H1 (cell line): ENCODE results near the gene KLHDC4. TPM values are rescaled to one million over a fixed set of nuclear protein-coding genes. Genes with fewer than 3 reads are reported as not detected.

Experiments
- CTCF ChIA-PET: fragments of 300-600 bp; sonication (Branson Sonifier 250); formaldehyde crosslinking; loops from one replicate; lab custom pipeline; 2021; ENCODE audit not compliant: partially characterized antibody; lab: Charles Lee
- POLR2A ChIA-PET: fragments of 300-600 bp; sonication (Branson Sonifier 250); formaldehyde crosslinking; loops from one replicate; lab custom pipeline; 2021; ENCODE audit warnings: inconsistent platforms; ENCODE audit not compliant: partially characterized antibody; lab: Charles Lee
- DNase-seq, 2 experiments: peaks; one replicate each; pipeline versions ENCODE4 v3.0.0 to v3.0.0-alpha.2; 2010 to 2022; ENCODE audit warnings: low spot score in 2 of 2, low read depth in 1 of 2, mixed read lengths in 1 of 2
- FAIRE-seq: peaks from 2 replicates; lab custom pipeline; 2011; peaks lifted over from hg19 to GRCh38; lab: Jason Lieb, UNC
- H2AFZ ChIP-seq: 2 replicates; pipeline ENCODE4 v1.8.1; 2012; ENCODE audit warnings: low read length, inconsistent platforms
- H2AK5ac ChIP-seq: 2 replicates; pipeline ENCODE4 v1.6.1; 2013; ENCODE audit warnings: low read depth, low read length
- H2BK120ac ChIP-seq: replicated peaks from 2 replicates; pipeline ENCODE3; 2013; ENCODE audit warnings: low read depth, low read length, inconsistent platforms
- H2BK12ac ChIP-seq: 2 replicates; pipeline ENCODE4 v1.6.1; 2013; ENCODE audit warnings: low read depth, low read length
- H2BK15ac ChIP-seq: 2 replicates; pipeline ENCODE4 v1.6.1; 2013; ENCODE audit warnings: low read length
- H2BK20ac ChIP-seq: 2 replicates; pipeline ENCODE4 v1.6.1; 2013; ENCODE audit warnings: low read length
- H2BK5ac ChIP-seq: 2 replicates; pipeline ENCODE4 v1.6.1; 2013; ENCODE audit warnings: low read depth, low read length
- H3K14ac ChIP-seq: 2 replicates; pipeline ENCODE4 v1.6.1; 2013; ENCODE audit warnings: inconsistent platforms; ENCODE audit not compliant: insufficient read length
- H3K18ac ChIP-seq: 2 replicates; pipeline ENCODE4 v1.6.1; 2013; ENCODE audit warnings: low read length; ENCODE audit errors: extremely low read depth
- H3K23ac ChIP-seq: 2 replicates; pipeline ENCODE4 v1.6.1; 2013; ENCODE audit warnings: inconsistent platforms; ENCODE audit not compliant: insufficient read length
- H3K23me2 ChIP-seq: 2 replicates; pipeline ENCODE4 v1.6.1; 2013; ENCODE audit warnings: low read depth, low read length
- H3K27ac ChIP-seq: 2 replicates; pipeline ENCODE4 v1.6.1; 2011; ENCODE audit warnings: low read depth, low read length, inconsistent platforms
- H3K27me3 ChIP-seq, 4 experiments: replicated peaks in 1 of 4; 1 replicate in 1 of 4; 2 replicates in 3 of 4; pipeline versions ENCODE4 v1.6.1 to v1.8.1; 2011 to 2013; ENCODE audit warnings: low read length in 3 of 4, mild to moderate bottlenecking in 3 of 4, inconsistent platforms in 2 of 4, mixed read lengths in 2 of 4, moderate library complexity in 1 of 4; ENCODE audit not compliant: control insufficient read depth in 3 of 4, insufficient read depth in 3 of 4; ENCODE audit errors: extremely low read depth in 1 of 4
- H3K36me3 ChIP-seq, 4 experiments: 2 replicates each; pipeline versions ENCODE4 v1.6.1 to v1.8.1; 2011 to 2013; ENCODE audit warnings: mild to moderate bottlenecking in 4 of 4, low read length in 3 of 4, moderate library complexity in 2 of 4, control low read depth in 1 of 4, inconsistent platforms in 1 of 4; ENCODE audit not compliant: insufficient read depth in 4 of 4, control insufficient read depth in 2 of 4
- H3K4ac ChIP-seq: replicated peaks from 2 replicates; pipeline ENCODE3; 2013; ENCODE audit warnings: low read length, low read depth, mixed read lengths, inconsistent platforms; ENCODE audit not compliant: insufficient read length
- H3K4me1 ChIP-seq, 4 experiments: replicated peaks in 1 of 4; 1 replicate in 1 of 4; 2 replicates in 3 of 4; pipeline versions ENCODE4 v1.6.1 to v1.8.1; 2011 to 2013; ENCODE audit warnings: low read length in 3 of 4, inconsistent platforms in 2 of 4, mixed read lengths in 1 of 4; ENCODE audit not compliant: insufficient read depth in 4 of 4, control insufficient read depth in 3 of 4
- H3K4me2 ChIP-seq, 2 experiments: 2 replicates each; pipeline versions ENCODE4 v1.6.1 to v1.8.1; 2011 to 2013; ENCODE audit warnings: low read depth in 2 of 2, low read length in 2 of 2, control low read depth in 1 of 2, inconsistent platforms in 1 of 2, mild to moderate bottlenecking in 1 of 2; ENCODE audit not compliant: insufficient read depth in 1 of 2
- H3K4me3 ChIP-seq, 4 experiments: fragments of 200-600, 300-600 bp in 1 of 4; sonication (generic), shearing (Covaris generic), sonication (Bioruptor Twin) in 1 of 4; 2 replicates each; pipeline versions ENCODE4 v1.5.1 to v1.8.1; 2011 to 2016; ENCODE audit warnings: low read length in 4 of 4, low read depth in 3 of 4, control low read depth in 2 of 4, inconsistent platforms in 2 of 4, mild to moderate bottlenecking in 2 of 4, mixed read lengths in 1 of 4, moderate library complexity in 1 of 4; ENCODE audit not compliant: insufficient read depth in 2 of 4; ENCODE audit errors: extremely low read depth in 1 of 4
- H3K56ac ChIP-seq: replicated peaks from 2 replicates; pipeline ENCODE3; 2013; ENCODE audit warnings: low read depth, mild to moderate bottlenecking, mixed read lengths, low read length, inconsistent platforms; ENCODE audit not compliant: insufficient read length
- H3K79me1 ChIP-seq: 2 replicates; pipeline ENCODE4 v1.6.1; 2013; ENCODE audit warnings: low read depth, low read length, control low read depth
- H3K79me2 ChIP-seq, 2 experiments: 2 replicates each; pipeline versions ENCODE4 v1.6.1 to v1.8.1; 2012 to 2013; ENCODE audit warnings: low read length in 2 of 2, mild to moderate bottlenecking in 2 of 2, inconsistent platforms in 1 of 2; ENCODE audit not compliant: insufficient read depth in 2 of 2, control insufficient read depth in 1 of 2
- H3K9ac ChIP-seq, 4 experiments: replicated peaks in 1 of 4; 1 replicate in 1 of 4; 2 replicates in 3 of 4; pipeline versions ENCODE4 v1.6.1 to v1.8.1; 2011 to 2013; ENCODE audit warnings: low read depth in 3 of 4, low read length in 3 of 4, control low read depth in 2 of 4, mild to moderate bottlenecking in 2 of 4, moderate library complexity in 2 of 4, inconsistent platforms in 1 of 4; ENCODE audit errors: extremely low read depth in 1 of 4
- H3K9me3 ChIP-seq, 2 experiments: 2 replicates each; pipeline versions ENCODE4 v1.6.1 to v1.8.1; 2012 to 2013; ENCODE audit warnings: mild to moderate bottlenecking in 2 of 2, moderate library complexity in 2 of 2, control low read depth in 1 of 2, inconsistent platforms in 1 of 2, low read depth in 1 of 2, low read length in 1 of 2, mixed read lengths in 1 of 2; ENCODE audit not compliant: insufficient read depth in 2 of 2
- H4K20me1 ChIP-seq, 2 experiments: replicated peaks in 1 of 2; 2 replicates each; pipeline versions ENCODE3 to v1.8.1; 2011 to 2013; ENCODE audit warnings: inconsistent platforms in 2 of 2, low read length in 2 of 2, mild to moderate bottlenecking in 1 of 2; ENCODE audit not compliant: insufficient read depth in 2 of 2, control insufficient read depth in 1 of 2
- H4K5ac ChIP-seq: 2 replicates; pipeline ENCODE4 v1.6.1; 2013; ENCODE audit warnings: low read length, low read depth, mixed read lengths, inconsistent platforms; ENCODE audit not compliant: insufficient read length
- H4K8ac ChIP-seq: 2 replicates; pipeline ENCODE4 v1.8.0; 2013; ENCODE audit warnings: mild to moderate bottlenecking, moderate library complexity, low read length, inconsistent platforms; ENCODE audit not compliant: insufficient read depth; ENCODE audit errors: extremely low read depth
- H4K91ac ChIP-seq: replicated peaks from 2 replicates; pipeline ENCODE3; 2013; ENCODE audit warnings: low read length, mixed read lengths, inconsistent platforms; ENCODE audit not compliant: insufficient read length
- ASH2L ChIP-seq: fragments of 200-600, 300-600 bp; sonication (generic); IDR thresholded peaks from one replicate; pipeline ENCODE4 v1.7.1; 2017; ENCODE audit warnings: low read length
- CHD1 ChIP-seq: IDR thresholded peaks from 2 replicates; pipeline ENCODE4 v1.6.1; 2012; ENCODE audit warnings: low read depth, low read length, improper control_type of control experiment
- PHF8 ChIP-seq: fragments of 200-600 bp; sonication (generic); conservative IDR thresholded peaks from 2 replicates; pipeline ENCODE4 v1.7.1; 2012; ENCODE audit warnings: low read depth, mild to moderate bottlenecking, inconsistent platforms, low read length, moderate library complexity
- POU5F1 ChIP-seq: IDR thresholded peaks from 2 replicates; pipeline ENCODE4 v1.6.1; 2011; ENCODE audit warnings: low read depth, mild to moderate bottlenecking, low read length, moderate library complexity
- RAD21 ChIP-seq, 2 experiments: IDR thresholded peaks in 1 of 2; conservative IDR thresholded peaks in 1 of 2; 2 replicates each; pipeline ENCODE4 v1.6.1; 2011; ENCODE audit warnings: low read depth in 2 of 2, low read length in 2 of 2, improper control_type of control experiment in 1 of 2, inconsistent platforms in 1 of 2, mild to moderate bottlenecking in 1 of 2, moderate library complexity in 1 of 2
- SP1 ChIP-seq: IDR thresholded peaks from 2 replicates; pipeline ENCODE4 v1.6.1; 2011; ENCODE audit warnings: low read depth, low read length
- WGBS, 2 experiments: shearing (Covaris generic) in 1 of 2; methylation state at CpG; one replicate each; pipeline versions ENCODE4 v1.1.6 to v1.1.7; 2013 to 2015; ENCODE audit warnings: low lambda C conversion rate in 2 of 2, mixed read lengths in 2 of 2, inconsistent platforms in 1 of 2, low coverage in 1 of 2, missing lambda C conversion rate in 1 of 2; ENCODE audit not compliant: insufficient replicate concordance in 2 of 2, insufficient coverage in 1 of 2, insufficient read length in 1 of 2; ENCODE audit errors: extremely low coverage in 1 of 2, missing lambda C conversion rate in 1 of 2; 5-methylcytosine and 5-hydroxymethylcytosine counted together
- polyA plus RNA-seq, 7 experiments: library from polyadenylated mRNA; depleted of rRNA in 3 of 7; stranded (reverse) in 5 of 7; unstranded in 2 of 7; fragments of >200 nt in 5 of 7; fragments of 200-250 nt in 2 of 7; gene quantifications; 1 replicate in 5 of 7; 2 replicates in 1 of 7; 4 replicates in 1 of 7; pipeline versions ENCODE4 v1.2.1 to v1.2.3, GENCODE V29; 2011 to 2013; ENCODE audit warnings: missing spikeins in 2 of 7, mixed read lengths in 2 of 7
- total RNA-seq: library from RNA; stranded (reverse); fragmentation: NEBNext Ultra II Directional; extraction: Animal tissue kit (Norgen Biotek cat#: 25700); gene quantifications from 2 replicates; pipeline ENCODE4 v1.2.1, GENCODE V29; 2021

KLHDC4 gene
- total and polyA plus RNA-seq, 2 of the 8 experiments (the other 6 are each of a cell fraction or from before 2014, with no cell fraction given): 23.7 to 63.9 TPM

- Histone ChIP-seq H3K27me3 (no peaks in the 10 kb centered on the region; a peak in 1 of 7 replicates), H3K23ac (no peak overlapping the region), H3K27ac (no peak overlapping the region), H3K9me3 (no peaks in the 10 kb centered on the region), H2BK120ac (no peak overlapping the region), H3K79me2 (peaks cover 0 to 32% of the 10 kb centered on the region in 2 experiments; a peak in 3 of 4 replicates), H3K14ac (no peak overlapping the region), H3K4ac (no peak overlapping the region), H4K20me1 (peaks cover 6 to 8% of the 10 kb centered on the region in 2 experiments), H4K91ac (no peak overlapping the region), H2AFZ (no peak overlapping the region), H3K4me1 (no peaks in the 10 kb centered on the region), H3K9ac (no peak overlapping the region), H3K4me3 (no peak overlapping the region), H3K56ac (no peak overlapping the region), H3K18ac (no peak overlapping the region), H4K8ac (no peak overlapping the region), H3K79me1 (peaks cover 3% of the 10 kb centered on the region; the same call in 1 of the 2 replicates), H2BK12ac (no peak overlapping the region), H3K23me2 (no peaks in the 10 kb centered on the region), H2BK15ac (no peak overlapping the region), H2AK5ac (no peak overlapping the region), H3K4me2 (no peak overlapping the region), H2BK20ac (no peak overlapping the region), H4K5ac (no peak overlapping the region), H3K36me3 (peaks cover 20 to 53% (median 42%) of the 10 kb centered on the region in 4 experiments; a peak in 7 of 8 replicates), H2BK5ac (no peak overlapping the region)
- WGBS, 2 experiments: 93% methylated on average over 11 of the region's 11 CpGs; no CpG with 5 or more reads in 1 of the 2 experiments
- ChIA-PET CTCF (interaction anchor here (1.1 to 2.8 kb wide), 3 partner anchors 15 to 24 kb away, joined by 3 to 18 read pairs (median 4); no protein-coding TSS in a partner anchor), POLR2A (interaction anchor here (2.4 kb wide), 1 partner anchor 10 kb away, joined by 14 read pairs; the partner anchor contains the start of gene KLHDC4)
- FAIRE-seq: no peak
- no peak for DNase-seq
- TF ChIP-seq RAD21 (IDR thresholded peaks at IDR 0.05 in 1 of 2, conservative IDR thresholded peaks at IDR 0.05 in 1 of 2; ENCODE audit: low read depth in 2 of 2, low read length in 2 of 2): no peak
- no peak for TF ChIP-seq POU5F1
- TF ChIP-seq CHD1: no peak
- TF ChIP-seq SP1: no peak
- TF ChIP-seq ASH2L: no peak
- TF ChIP-seq PHF8: no peak
Measured at GRCh38 chr16:87754535-87754934, 11.3 kb downstream of the KLHDC4 start.
